Mesenteric fat pad (tissue), 1 donor: ENCODE data around the gene MFAP3. TPM values are rescaled to one million over a fixed set of nuclear protein-coding genes. Genes with fewer than 3 reads are reported as not detected.
A peak's percentile ranks its signal among the peaks of the same experiment; 100 is the strongest.
"Not testable (repeated sequence)": the region's sequence is repeated elsewhere in the genome, so short reads cannot be mapped to it uniquely, and the experiment has no call there.

Experiments
- DNase-seq: peaks from one replicate; pipeline ENCODE4 v3.0.0-alpha.2; 2020; ENCODE audit warnings: low spot score
- total RNA-seq: library from RNA; stranded (reverse); fragmentation: NEBNext Ultra II Directional; extraction: Animal tissue kit (Norgen Biotek cat#: 25700); gene quantifications from one replicate; pipeline ENCODE4 v1.2.1, GENCODE V29; 2021
- donor health status: DM: yes; HTN: yes; CAD: no.

MFAP3 gene
- total RNA-seq, 1 donor from 2014 or later = 34.0 TPM

DNA sequence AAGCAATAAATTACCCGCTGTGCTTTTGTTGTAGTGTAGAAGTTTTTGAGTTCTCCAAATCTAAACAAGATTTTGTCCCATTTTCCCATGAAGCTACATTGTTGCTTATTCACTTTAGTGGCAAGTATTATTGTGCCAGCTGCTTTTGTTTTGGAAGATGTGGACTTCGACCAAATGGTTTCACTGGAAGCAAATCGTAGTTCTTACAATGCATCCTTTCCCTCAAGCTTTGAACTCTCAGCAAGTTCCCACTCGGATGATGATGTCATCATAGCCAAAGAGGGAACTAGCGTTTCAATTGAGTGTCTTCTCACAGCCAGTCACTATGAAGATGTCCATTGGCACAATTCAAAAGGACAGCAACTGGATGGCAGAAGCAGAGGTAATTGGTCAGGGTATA is 10.9 kb downstream of the MFAP3 start:
- DNase-seq = no peak

DNA sequence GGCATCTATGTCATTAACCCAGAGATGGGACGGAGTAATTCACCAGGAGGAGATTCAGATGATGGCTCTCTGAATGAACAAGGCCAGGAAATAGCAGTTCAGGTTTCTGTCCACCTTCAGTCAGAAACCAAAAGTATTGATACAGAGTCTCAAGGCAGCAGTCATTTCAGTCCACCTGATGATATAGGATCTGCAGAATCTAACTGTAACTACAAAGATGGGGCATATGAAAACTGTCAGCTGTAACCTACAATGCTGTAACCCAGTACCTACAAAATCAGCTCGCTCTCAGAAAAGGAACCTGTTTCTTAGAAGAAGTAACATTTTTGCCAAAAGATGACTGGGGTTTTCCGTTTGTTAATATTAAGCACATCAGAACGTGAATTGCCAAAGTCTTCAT is 14.7 kb downstream of the MFAP3 start:
- DNase-seq = no peak

DNA sequence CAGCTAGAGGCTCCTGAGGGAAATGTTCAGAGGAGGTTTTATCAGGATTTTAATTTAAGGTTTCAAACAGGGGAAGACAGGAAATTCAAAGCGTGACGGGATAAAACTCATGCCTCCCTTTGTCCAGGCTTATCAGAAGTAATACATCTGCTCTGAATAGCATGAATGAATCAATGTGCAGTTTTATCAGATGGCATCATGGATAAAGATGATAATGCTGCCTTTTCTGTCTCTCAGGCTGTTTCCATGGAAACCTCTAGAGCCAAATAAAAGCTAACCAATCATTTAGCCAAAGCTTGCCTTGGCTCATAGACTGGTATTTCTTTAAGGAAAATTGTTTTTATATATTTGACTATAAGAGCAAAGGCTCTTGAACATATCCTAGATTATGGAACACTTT is 16.4 kb downstream of the MFAP3 start:
- no peak for DNase-seq

DNA sequence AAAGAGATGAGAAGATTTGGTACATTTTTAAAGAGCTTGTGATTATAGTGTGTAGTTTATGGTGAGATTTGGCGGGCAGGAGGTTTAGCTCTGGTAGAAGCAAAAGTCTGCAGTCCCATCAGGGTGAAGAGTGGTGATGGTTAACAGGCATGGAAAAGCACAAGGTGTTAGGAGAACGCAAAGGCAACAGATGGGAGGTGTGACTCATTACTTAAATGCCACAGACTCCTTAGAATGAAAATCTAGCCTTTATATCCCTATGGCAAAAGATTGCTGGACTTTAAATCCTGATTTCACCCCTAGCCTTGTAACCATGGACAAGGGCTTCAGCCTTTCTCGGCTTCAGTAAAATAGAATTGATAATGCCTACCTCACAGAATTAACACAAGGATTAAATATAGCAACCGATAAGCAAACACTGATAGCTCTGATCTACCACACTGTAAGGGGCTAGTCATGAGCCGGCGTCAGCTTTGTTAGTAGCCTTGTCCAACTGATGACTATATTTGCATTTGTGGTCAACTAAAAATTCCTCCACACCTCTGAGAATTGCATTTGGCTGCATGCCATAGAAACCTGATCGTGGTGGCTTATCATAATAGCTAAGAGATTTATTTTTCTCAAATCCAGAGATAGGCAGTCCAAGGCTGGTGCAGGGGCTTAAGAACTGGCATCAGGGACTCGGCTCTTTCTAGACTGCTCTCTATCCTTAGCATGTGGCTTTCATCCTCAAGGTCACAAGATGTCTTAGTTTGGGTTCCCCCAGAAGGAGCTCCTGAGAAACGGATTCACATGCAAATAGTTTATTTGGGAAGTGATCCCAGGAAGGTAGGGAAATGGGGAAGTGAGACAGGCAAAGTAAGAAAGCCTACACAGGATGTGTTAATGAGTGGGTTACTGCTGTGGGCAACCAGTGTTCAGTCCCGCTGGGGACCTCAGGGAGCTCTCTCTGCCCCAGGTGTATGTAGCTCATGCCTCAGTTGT is 19.6 kb downstream of the MFAP3 start:
- DNase-seq = no peak

DNA sequence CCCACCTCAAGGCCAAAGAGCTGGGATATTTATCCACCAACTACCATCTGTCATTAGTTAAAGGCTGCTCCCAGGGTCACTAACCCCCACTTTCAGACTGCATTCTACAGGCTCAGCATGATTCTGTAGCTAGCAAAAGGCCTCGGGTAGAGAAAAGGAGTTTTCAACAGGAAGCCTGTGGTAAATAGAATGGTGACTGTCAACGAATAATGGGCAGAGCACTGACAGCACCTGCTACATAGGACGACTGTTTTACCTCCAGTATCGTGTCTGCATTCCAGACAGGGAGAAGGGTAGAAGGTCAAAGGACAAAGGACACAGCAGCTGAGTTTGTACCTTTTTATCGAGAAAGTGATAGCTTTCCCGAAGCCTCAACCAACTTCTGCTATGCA is 20.3 kb downstream of the MFAP3 start:
- no peak for DNase-seq

DNA sequence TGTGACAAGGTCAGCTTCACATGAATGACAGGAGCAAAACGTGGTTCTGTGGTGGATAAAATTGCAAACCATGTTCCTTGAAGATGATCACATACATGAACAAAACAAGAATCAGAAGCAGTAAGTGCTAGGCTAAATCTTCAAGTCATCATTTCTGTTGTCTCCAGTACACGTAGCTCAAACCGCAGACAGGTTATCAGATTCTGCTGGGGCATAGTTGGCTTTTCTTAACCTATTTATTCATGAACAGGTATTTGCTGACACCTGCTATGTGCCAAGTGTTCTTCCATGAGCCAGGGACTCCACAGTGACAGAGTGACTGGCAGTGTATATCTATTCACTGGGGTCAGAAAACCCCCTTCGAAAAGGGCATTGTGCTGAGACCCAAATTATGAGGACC is 20.8 kb downstream of the MFAP3 start:
- DNase-seq = no peak

DNA sequence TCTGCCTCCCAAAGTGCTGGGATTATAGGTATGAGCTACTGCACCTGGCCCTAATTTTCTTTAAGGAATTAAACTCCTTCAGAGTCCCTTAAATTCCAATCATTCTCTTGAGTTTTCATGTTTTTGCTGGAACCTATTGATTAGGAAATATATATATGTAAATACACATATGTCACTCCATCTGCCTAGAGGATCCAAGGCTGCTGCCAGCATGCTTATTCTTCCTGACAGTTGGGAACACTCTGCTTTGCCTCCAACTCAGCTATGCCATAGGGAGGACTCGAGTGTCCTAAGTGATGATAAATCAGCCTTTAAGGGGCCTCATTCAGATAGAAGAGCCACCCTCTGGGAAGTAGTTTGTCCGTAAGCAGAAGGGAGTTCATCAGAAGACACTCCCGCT is 21.8 kb downstream of the MFAP3 start:
- DNase-seq = no peak

DNA sequence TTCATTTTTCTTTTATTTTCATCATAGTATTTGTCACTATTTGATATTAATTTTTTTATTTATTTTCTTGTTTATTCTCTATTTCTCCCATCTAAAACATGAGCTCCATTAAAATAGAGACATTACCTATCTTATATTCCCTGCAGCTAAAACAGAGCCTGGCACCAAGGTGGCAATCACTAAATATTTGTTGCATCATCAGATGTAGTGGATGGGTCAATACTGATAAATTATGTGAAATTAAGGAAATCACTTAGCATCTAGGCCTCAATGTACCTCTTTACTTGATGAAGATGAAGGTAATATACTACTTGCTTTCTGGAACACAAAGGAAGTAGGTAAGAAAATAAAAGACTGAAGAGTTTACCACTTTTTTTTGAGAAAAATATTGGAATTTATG is 24.6 kb downstream of the MFAP3 start:
- no peak for DNase-seq

DNA sequence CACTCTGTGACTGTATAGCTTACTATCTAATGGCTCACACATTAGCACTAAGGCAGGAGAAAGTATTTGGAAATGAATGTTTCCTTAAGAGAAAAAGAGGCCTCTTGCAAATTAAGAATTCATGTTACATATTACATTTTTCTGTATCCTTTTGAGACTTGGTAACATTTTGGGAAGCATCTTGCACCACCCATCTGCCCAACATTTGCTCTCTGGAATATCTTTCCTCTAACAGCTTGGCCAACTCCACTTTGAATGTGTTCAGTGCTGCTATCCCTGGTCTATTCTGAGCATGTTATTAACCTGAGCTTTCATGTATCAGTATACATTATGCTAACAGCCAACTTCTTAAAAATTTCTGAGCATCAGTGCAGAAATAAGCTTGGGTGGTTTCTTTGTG is 27.2 kb downstream of the MFAP3 start:
- DNase-seq = no peak

DNA sequence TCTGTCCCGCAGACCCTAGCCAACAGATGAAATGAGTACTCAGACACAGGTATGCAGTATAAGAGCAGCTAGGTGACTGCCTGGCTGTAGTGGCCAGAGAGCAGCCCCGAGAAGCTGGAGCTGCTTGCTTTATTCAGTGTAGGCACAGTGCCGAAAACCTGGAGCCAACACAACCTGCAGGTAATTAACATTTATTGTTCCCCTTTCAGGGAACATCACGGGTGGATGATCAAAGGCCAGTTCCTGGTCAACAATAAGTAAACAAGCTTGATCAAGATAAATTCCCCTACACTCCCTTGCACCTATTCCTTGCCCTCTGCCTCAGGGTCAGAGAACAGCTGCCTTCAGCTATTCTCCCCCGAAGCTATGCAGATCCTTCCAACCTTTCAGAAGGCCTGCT is 31.1 kb downstream of the MFAP3 start:
- not testable (repeated sequence) for DNase-seq

DNA sequence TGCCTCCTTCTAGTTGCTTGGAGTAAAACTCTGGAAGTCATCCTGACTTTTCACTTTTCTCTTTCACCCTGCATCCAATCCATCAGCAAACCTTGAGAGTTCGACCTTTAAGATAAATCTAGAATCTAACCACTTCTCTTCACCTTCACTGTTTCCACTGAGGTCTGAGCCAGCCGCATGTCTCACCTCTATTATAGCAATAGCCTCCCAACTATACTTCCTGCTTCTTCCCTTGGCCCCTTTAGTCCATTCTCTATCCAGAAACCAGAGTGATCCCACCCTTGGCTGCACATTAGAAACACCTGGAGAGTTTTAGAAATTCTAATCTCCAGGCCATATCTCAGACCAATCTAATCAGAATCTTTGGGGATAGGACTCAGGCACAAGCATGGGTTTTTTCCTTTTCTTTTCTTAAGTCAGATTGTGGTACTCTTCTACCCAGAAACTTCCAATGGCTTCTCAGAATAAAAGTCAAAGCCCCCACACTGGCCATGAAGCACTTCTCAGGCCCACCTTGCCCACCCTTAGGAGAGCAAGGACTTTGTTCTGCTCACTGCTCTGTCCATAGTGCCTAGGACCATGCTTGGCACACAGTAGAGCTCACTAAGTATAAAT is 33.1 kb downstream of the MFAP3 start:
- DNase-seq = no peak

DNA sequence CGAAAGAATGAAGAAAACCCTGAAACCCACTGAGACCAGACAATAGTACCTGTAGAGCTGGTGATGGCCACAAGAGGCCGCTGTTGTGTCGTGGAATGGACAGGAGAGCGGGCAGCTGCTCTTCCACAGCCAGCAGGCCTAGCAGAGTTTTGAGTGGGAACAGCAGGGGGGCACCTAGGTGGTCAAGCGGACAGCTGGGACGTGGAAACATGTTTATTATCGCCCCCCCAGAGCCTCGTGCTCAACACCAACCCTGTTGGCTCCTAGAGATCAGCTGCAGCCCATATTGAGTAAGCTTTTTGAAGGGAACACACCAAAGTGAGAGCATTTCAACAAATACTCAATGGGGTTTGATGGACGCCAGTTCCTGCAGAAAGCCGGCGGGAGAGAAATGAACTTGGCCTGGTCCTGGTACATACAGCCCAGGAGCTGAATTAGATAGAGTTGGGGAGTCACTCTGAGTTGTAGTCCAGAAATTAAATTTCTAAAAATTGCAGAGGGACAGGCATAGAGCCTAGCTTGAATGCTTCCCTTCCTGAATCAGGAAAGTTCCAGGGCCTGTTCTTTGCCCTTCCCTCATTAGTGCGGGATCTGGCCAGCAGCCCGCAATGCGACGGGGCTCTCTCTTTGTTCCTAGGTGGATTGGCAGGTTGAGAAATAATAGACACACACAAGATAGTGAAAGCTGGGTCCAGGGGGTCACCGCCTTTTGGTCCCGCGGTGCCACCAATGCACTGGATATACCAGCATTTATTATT is 33.8 kb downstream of the MFAP3 start:
- peak; percentile 91 for DNase-seq

DNA sequence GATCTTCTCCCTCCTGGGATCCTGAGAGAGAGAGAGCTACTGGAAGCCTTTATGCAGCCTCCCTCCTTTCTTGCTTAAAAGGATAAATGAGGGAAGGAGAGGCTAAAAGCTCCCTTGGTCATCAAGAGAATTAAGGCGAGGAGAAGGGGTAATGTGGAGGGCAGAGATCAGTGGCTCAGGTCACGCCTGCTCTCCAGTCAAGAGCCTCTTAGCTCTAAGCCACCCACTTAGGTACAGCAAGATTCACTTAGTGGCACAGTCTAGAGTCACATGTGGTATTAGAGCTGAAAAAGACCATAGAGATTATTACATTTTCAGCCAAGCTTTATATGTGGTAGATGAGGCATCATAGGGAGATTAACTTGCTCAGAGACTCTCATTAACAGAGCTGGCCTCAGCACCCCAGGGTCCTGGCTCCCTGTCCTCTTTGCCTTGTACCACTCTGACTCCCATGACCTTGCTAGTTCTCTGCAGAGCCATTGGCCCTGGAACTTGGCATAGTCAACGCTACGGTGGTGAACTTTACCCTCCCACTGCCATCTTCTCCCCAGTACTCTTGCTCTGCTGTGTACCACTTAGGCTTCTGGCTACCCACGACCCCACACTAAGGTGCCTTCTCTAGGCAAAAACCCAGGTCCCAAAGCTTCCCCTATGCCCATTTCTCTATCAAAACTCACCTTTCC is 37.6 kb downstream of the MFAP3 start:
- no peak for DNase-seq

DNA sequence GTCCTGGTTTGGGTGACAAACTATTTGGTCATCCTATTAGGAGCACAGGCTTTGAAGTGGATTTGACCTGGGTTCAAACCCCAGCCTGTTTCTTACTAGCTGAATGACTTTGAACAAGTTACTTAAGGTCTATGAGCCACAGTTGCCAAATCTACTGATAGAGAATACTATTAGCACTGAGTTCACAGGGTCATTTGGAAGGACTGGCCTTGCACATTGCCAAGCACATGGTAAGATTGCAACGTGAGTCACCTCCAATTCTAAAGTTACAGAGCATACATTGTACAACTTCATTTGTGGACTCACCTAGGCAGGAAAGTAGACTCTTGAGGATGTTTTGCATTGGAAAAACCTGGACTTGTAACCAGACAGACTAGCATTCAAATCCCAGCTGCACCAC is 38.9 kb downstream of the MFAP3 start:
- DNase-seq = no peak

DNA sequence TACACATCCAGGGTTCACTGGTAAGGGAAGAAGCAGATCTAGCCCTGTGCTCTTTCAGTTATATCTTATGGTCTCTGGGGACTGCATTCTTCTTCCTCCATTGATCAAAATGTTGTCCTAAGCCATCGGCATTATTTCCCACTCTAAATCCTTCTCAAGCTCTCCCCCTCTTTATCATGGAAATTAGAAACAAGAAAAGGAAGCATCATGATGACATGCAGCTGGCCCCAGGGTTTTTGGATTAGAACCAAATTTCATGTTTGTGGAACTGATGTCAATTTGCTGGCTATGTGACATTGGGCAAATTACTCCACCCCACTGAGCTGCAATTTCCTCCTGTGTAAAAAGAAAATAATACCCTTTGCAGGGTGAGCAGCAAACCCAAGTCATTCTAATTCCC is 39.5 kb downstream of the MFAP3 start:
- no peak for DNase-seq

DNA sequence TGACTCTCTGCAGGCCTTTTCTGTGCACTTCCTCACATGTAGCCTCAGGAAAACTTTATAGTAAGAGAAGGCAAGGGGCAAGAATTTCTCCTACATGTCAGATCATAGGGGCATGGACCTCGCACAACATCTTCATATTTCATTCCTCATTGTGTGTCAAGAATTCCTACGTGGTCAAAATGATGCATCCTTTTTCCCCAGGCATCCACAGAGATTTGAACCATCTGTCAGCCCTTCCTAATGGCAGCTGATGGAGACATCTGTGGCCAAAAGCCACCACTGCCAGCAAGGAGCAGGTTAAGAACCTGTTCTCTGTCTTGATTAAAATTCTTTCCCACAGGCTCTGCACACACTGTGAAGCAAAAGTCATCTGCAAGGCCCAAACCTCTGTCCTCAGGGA is 42.5 kb downstream of the MFAP3 start:
- no peak for DNase-seq

DNA sequence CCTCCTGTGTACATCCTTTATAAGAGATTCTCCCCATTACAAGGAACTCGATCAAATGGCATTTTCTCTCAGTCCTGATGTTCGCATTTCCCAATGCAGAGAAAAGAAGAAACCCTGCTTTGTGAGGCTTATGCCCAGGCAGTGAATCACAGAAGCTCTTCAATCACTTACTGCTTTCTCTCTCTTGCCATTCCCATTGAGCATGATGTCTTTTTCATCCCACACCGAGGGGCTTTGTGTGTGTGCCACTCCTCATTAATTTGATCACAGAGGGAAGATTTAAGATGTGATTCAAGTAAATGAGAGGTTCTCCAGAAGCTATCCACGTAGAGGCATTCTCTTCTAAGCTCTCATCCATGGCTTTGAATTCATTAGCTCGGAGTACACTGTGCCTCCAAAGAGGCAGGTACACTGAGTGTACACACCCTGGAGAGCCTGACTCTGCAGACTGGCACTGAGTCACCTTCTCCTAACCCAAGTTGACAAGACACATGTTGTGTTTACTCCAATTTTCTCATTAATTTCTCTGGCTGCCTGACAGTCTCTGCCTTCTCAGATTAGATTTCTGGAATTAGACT is 45.4 kb downstream of the MFAP3 start:
- DNase-seq = no peak

DNA sequence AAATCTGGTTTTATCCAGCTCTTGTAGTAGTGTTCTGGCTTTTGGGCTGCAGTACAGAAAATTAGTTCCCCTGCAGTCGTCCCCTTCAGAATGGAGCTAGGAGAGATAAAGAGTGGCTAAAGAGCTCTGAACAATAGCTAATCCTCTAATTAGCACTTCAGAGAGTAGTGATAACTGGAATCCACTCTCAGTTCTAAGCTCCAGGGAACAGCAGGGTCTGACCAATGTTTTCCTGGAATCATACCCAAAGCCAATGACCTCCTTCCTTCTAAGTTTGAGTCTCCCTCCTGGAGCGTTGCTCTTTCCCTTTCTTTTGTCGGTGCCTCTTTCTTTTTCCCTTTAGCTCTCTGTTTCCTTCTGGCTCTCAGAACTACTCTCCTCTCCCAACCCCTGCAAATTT is 47.4 kb downstream of the MFAP3 start:
- DNase-seq = no peak

DNA sequence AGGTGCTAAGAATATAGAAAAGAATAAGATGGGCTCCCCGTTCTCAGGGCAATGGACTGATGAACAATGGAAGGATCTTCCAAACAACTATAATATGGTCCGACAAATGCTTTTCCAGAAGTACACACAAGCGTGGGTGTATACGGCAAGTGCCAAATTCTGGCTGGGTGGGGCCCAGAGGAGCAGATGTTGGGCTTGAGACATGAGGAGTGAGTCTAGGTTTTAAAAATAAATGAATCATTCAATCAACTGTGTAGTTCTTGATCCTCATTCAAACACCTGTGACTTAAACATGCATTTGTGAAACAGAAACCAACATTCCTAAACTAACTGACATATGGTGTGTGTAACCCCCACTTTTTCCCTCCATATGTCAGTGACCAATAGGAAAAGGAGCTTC is 47.9 kb downstream of the MFAP3 start:
- DNase-seq = no peak

DNA sequence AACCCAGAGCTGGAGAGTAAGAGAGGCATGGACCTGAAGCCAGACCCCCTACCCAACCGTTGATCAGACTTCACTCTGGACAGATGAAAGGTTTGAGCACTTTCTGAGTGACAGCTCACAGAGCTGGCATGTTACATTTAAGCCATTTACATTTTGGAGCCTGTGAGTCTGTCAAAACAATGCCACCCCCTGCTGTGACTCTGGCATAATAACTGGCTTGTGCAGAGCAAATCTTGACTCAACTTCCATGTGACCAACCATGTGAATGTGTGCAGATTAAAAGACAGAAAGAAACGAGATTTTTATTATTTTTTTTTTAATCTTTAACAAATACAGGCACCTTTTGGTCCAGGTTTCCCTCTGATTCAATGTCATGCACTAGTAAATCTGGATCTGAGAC is 48.5 kb downstream of the MFAP3 start:
- DNase-seq = no peak

DNA sequence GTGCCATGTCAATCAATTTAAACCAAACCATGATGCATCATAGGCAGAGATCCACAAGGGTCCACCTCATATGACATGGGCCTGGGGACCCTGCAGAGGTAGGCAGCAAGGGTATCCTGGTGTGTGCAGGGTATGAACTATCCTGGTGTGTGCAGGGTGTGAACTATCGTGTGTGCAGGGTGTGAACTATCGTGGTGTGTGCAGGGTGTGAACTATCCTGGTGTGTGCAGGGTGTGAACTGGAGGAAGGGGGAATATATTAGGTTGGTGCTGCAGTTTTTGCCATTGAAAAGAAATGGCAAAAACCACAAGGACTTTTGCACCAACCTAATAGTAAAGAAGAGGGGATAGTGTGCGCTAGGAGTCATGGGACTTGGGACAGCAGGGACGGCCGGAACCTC is 50.0 kb downstream of the MFAP3 start:
- DNase-seq = no peak
